DOHH2 (cell line): ENCODE measurements around the gene DHX32.

Experiments
- H3F3A ChIP-seq: fragments of 200-600 bp; sonication (generic), shearing (Covaris generic); 2 replicates; pipeline ENCODE4 v1.6.0; 2016; ENCODE audit warnings: antibody characterized with exemption, mild to moderate bottlenecking; ENCODE audit not compliant: control insufficient read depth, insufficient read depth
- H3K27ac ChIP-seq: fragments of 200-600 bp; sonication (generic); 2 replicates; pipeline ENCODE4 v1.5.1; 2014; ENCODE audit warnings: low read depth, mild to moderate bottlenecking, low read length, moderate library complexity
- H3K27me3 ChIP-seq: fragments of 200-600 bp; sonication (generic); 2 replicates; pipeline ENCODE4 v1.6.1; 2014; ENCODE audit warnings: mild to moderate bottlenecking, low read length, mixed read lengths; ENCODE audit not compliant: control insufficient read depth
- H3K36me3 ChIP-seq: fragments of 200-600 bp; sonication (generic); 2 replicates; pipeline ENCODE4 v1.6.1; 2014; ENCODE audit warnings: mild to moderate bottlenecking, low read length, moderate library complexity, mixed read lengths; ENCODE audit not compliant: control insufficient read depth
- H3K4me1 ChIP-seq: fragments of 200-600 bp; sonication (generic); 2 replicates; pipeline ENCODE4 v1.6.1; 2014; ENCODE audit warnings: mild to moderate bottlenecking, low read length, mixed read lengths; ENCODE audit not compliant: control insufficient read depth
- H3K4me2 ChIP-seq: fragments of 200-600 bp; sonication (generic); 2 replicates; pipeline ENCODE4 v1.6.0; 2014; ENCODE audit warnings: mild to moderate bottlenecking, low read length, moderate library complexity
- H3K4me3 ChIP-seq: fragments of 200-600 bp; sonication (generic); 2 replicates; pipeline ENCODE4 v1.5.1; 2014; ENCODE audit warnings: mild to moderate bottlenecking, low read length, mixed read lengths
- H3K79me2 ChIP-seq: fragments of 200-600 bp; sonication (generic); 2 replicates; pipeline ENCODE4 v1.6.1; 2014; ENCODE audit warnings: mild to moderate bottlenecking, low read length, mixed read lengths; ENCODE audit not compliant: control insufficient read depth
- H3K9me2 ChIP-seq: fragments of 200-600 bp; sonication (generic); replicated peaks from 2 replicates; pipeline ENCODE4 v1.6.1; 2014; ENCODE audit warnings: mild to moderate bottlenecking, low read length, mixed read lengths; ENCODE audit not compliant: control insufficient read depth
- H3K9me3 ChIP-seq: fragments of 200-600 bp; sonication (generic); 2 replicates; pipeline ENCODE4 v1.6.1; 2014; ENCODE audit warnings: antibody characterized with exemption, low read length, mixed read lengths; ENCODE audit not compliant: control insufficient read depth, insufficient read depth
- H4K20me1 ChIP-seq: fragments of 200-600 bp; sonication (generic); 2 replicates; pipeline ENCODE4 v1.6.0; 2014; ENCODE audit warnings: low read depth, mild to moderate bottlenecking, antibody characterized with exemption, low read length, moderate library complexity; ENCODE audit not compliant: control insufficient read depth, insufficient read depth
- CTCF ChIP-seq: fragments of 200-600 bp; sonication (generic); IDR thresholded peaks from one replicate; pipeline ENCODE4 v1.5.1; 2014; ENCODE audit warnings: antibody characterized with exemption, mild to moderate bottlenecking, low read depth, low read length; ENCODE audit not compliant: poor library complexity, severe bottlenecking
- EZH2phosphoT487 ChIP-seq: fragments of 200-600 bp; sonication (generic); IDR thresholded peaks from 2 replicates; pipeline ENCODE4 v1.6.1; 2017; ENCODE audit warnings: borderline replicate concordance, mild to moderate bottlenecking, antibody characterized with exemption, low read length, moderate library complexity, mixed read lengths

DHX32 gene

GRCh38 chr10:125852487-125852886 is 28.6 kb downstream of the DHX32 start:
- H3K27ac ChIP-seq = no peak overlapping the region
- TF ChIP-seq CTCF = no peak
- no peak for TF ChIP-seq EZH2phosphoT487
- H3K27me3 ChIP-seq = no peaks in the 10 kb centered on the region

DNA sequence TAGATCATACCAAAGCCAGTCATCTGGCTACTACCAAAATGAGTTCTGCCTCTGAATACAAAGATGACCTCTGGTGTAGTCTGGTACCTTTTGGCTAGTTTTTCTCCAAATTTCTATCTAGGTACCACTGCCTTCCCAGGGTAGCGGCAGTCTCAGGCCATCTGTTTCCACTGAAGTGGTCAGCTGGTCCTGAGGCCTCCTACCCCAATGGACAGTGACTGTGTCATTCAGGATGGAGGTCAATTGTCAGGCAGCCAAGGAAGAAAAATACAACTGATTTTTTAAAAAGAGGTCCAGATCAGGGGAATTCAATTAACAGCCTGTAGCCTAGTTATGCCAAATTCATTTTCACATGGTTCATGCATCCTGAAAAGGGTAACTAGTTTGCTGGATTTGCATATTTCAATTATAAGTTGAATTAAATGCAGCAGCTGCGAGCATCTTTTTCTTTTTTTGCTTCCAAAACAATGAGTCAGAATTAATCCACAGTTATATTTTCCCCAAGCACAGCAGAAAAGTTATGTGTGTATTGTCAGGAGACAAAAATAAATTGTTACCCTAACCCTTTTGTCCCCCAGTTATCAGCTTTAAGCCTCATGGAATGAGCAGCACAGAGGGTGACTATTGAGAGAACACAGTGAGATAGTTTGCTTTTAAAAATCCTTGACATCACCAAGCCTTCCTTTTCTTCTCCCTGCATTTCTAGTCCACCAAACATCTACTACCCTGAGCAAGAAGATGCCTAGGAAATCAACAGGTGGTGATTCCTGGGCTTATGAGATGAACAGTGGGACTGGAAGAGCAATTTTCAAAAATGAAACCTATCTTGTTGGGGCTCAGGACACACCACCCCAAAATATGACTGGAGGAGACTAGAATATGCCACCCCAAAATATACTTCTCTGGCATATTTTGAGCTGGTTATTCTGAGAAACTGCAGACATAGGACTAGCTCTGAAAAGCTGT is 30.0 kb downstream of the DHX32 start:
- Histone ChIP-seq H3K9me3 (no peaks in the 10 kb centered on the region), H3K36me3 (peaks cover 13% of the 10 kb centered on the region), H3K79me2 (no peaks in the 10 kb centered on the region), H3K9me2 (no peaks in the 10 kb centered on the region), H3K27me3 (no peaks in the 10 kb centered on the region), H3K4me1 (no peaks in the 10 kb centered on the region), H4K20me1 (0 out of 2 replicates have a peak, but pooled peaks cover 2% of the 10 kb centered on the region), H3K4me2 (no peak overlapping the region), H3K27ac (no peak overlapping the region), H3K4me3 (no peak overlapping the region), H3F3A (no peaks in the 10 kb centered on the region)
- TF ChIP-seq EZH2phosphoT487 = no peak
- no peak for TF ChIP-seq CTCF

More at GRCh38 chr10:125852487-125852886, 28.6 kb downstream of the DHX32 start:
- no peaks in the 10 kb centered on the region for H3K9me2 ChIP-seq
- no peaks in the 10 kb centered on the region for H3K79me2 ChIP-seq
- 0 out of 2 replicates have a peak, but pooled peaks cover 2% of the 10 kb centered on the region for H4K20me1 ChIP-seq
- H3F3A ChIP-seq = no peaks in the 10 kb centered on the region
- no peaks in the 10 kb centered on the region for H3K9me3 ChIP-seq
- no peak overlapping the region for H3K4me2 ChIP-seq
- H3K4me1 ChIP-seq = no peaks in the 10 kb centered on the region
- H3K4me3 ChIP-seq = no peak overlapping the region
- peaks cover 13% of the 10 kb centered on the region for H3K36me3 ChIP-seq

DNA sequence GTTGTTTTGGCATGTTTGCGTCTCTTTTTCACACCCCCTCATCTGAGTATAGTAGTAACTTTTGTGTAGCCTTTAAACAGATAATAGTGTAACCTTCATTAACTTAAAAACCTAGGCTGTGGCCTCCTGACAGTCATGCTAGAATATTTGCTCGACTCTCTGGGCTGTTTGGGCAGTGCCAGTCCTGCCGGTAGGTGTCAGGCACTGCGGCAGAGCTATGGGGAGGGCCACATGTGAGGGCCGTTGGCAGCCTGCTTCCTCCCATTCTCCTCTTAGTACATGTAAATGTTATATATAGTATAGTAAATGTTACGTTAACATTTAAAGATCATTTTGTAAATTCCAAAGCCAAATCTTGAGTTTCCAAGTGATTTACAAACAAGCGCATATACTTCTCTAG is 31.6 kb downstream of the DHX32 start:
- TF ChIP-seq CTCF (no peak), EZH2phosphoT487 (no peak)

More for the DNA sequence above, 31.6 kb downstream of the DHX32 start:
- Histone ChIP-seq H4K20me1 (0 out of 2 replicates have a peak, but pooled peaks cover 2% of the 10 kb centered on the region), H3K4me3 (no peak overlapping the region), H3K27ac (no peak overlapping the region), H3K79me2 (no peaks in the 10 kb centered on the region), H3K9me2 (no peaks in the 10 kb centered on the region), H3K27me3 (no peaks in the 10 kb centered on the region), H3K4me1 (no peaks in the 10 kb centered on the region), H3F3A (no peaks in the 10 kb centered on the region), H3K9me3 (no peaks in the 10 kb centered on the region), H3K4me2 (no peak overlapping the region), H3K36me3 (peaks cover 16% of the 10 kb centered on the region)
